ENCODE data around the gene GRM7.

DNA sequence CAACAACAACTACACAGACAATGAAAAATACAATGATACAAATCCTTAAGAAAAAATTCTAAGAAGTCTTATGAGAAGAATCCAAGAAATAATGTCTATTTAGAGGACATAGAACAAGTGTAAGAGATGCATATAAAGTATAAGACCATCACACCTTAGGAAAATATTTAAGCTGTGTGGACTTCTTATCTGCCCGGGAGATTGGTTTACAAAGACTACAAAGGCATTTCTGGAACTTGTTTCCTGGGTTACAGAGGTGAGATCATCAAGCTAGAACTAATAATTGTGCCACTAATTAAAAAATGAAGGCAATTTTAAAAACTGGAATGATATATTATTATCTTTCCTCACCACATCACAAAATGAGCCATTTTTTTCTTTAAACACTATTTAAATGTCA, 507.1 kb downstream of the GRM7 start:
- no peak for TF ChIP-seq CTCF (IDR thresholded peaks at IDR 0.05)
- no peak for TF ChIP-seq POLR2A (IDR thresholded peaks at IDR 0.05)
